ENCODE results near the gene DGCR2. TPM values are rescaled to one million over a fixed set of nuclear protein-coding genes. Genes with fewer than 3 reads are reported as not detected.

DGCR2 gene
- total RNA-seq, 1 experiment from 2014 or later = 42.9 TPM

- CTCF ChIA-PET = interaction anchor here (1.4 kb wide), 1 partner anchor 15 kb away, joined by 4 read pairs; the partner anchor contains the start of gene ESS2
- Histone ChIP-seq H3K4me1 (ENCODE audit: control insufficient read depth in 1 of 2, insufficient read depth in 2 of 2, low read length in 2 of 2) (no peaks in the 10 kb centered on the region), H3K27ac (ENCODE audit: low read depth, low read length) (no peak overlapping the region), H4K20me1 (ENCODE audit: insufficient read depth) (no peaks in the 10 kb centered on the region), H3K4me2 (ENCODE audit: low read length) (no peak overlapping the region), H3K9me2 (ENCODE audit: insufficient read depth) (no peaks in the 10 kb centered on the region), H3K36me3 (ENCODE audit: control insufficient read depth in 1 of 2, insufficient read depth in 2 of 2, low read length in 2 of 2) (peaks cover 2 to 9% of the 10 kb centered on the region in 2 experiments; a peak in 2 of 4 replicates), H3K9ac (ENCODE audit: low read length) (no peak overlapping the region), H3K4me3 (replicated peaks in 1 of 2; ENCODE audit: low read depth in 1 of 2, low read length in 2 of 2) (no peak overlapping the region), H3K79me2 (ENCODE audit: insufficient read depth, low read length) (no peaks in the 10 kb centered on the region), H2AFZ (ENCODE audit: low read depth, low read length, poor library complexity, severe bottlenecking) (no peak overlapping the region), H3K9me3 (ENCODE audit: control insufficient read depth in 1 of 2, insufficient read depth in 1 of 2, low read depth in 1 of 2, low read length in 2 of 2) (no peaks in the 10 kb centered on the region), H3K27me3 (ENCODE audit: insufficient read depth, low read length) (no peaks in the 10 kb centered on the region)
- POLR2A ChIA-PET = no interaction called here
- intact Hi-C loops (cut with micrococcal nuclease) = no loop called here
- BruUV-seq (replicated peaks) = no TSS peak
- DNase-seq (ENCODE audit: low read depth, low spot score) (no peak), ATAC-seq (no peak)
- RAD21 ChIA-PET (ENCODE audit: low non-redundant PET in 1 of 2, low total read pairs in 2 of 2, uncharacterized antibody in 2 of 2, unreplicated experiment in 2 of 2) = no interaction called here
- TF ChIP-seq ATF3 (IDR thresholded peaks at IDR 0.05) (no peak), SRF (IDR thresholded peaks at IDR 0.05; ENCODE audit: low read depth) (no peak), TCF7L2 (IDR thresholded peaks at IDR 0.05; ENCODE audit: borderline replicate concordance, extremely low read depth, insufficient read depth, insufficient read length) (no peak), ELF1 (IDR thresholded peaks at IDR 0.05; ENCODE audit: borderline replicate concordance, low read depth) (no peak), FOSL1 (IDR thresholded peaks at IDR 0.05; ENCODE audit: low read depth) (no peak), SIN3A (IDR thresholded peaks at IDR 0.05; ENCODE audit: low read depth) (no peak), EZH2 (IDR thresholded peaks at IDR 0.05) (no peak), ZFX (IDR thresholded peaks at IDR 0.05) (no peak), RAD21 (IDR thresholded peaks at IDR 0.05; ENCODE audit: low read depth) (no peak), SP1 (IDR thresholded peaks at IDR 0.05; ENCODE audit: low read depth) (no peak), POLR2A (IDR thresholded peaks at IDR 0.05; ENCODE audit: borderline replicate concordance, extremely low read depth, insufficient read depth, insufficient read length) (no peak), ZBTB33 (IDR thresholded peaks at IDR 0.05; ENCODE audit: extremely low read depth, insufficient replicate concordance, low read length) (no peak), CTCF (IDR thresholded peaks at IDR 0.05 in 2 of 3, conservative IDR thresholded peaks at IDR 0.05 in 1 of 3; ENCODE audit: borderline replicate concordance in 1 of 3, insufficient read depth in 1 of 3, low read depth in 2 of 3, low read length in 2 of 3) (no peak), EGR1 (IDR thresholded peaks at IDR 0.05; ENCODE audit: low read depth) (no peak), JUND (IDR thresholded peaks at IDR 0.05) (no peak), CEBPB (IDR thresholded peaks at IDR 0.05; ENCODE audit: low read depth) (no peak), CBX3 (IDR thresholded peaks at IDR 0.05; ENCODE audit: low read depth) (no peak), POLR2AphosphoS5 (IDR thresholded peaks at IDR 0.05; ENCODE audit: low read depth, low read length) (no peak), MAX (IDR thresholded peaks at IDR 0.05) (no peak)
Measured at GRCh38 chr22:19129871-19130270, 7.7 kb upstream of the DGCR2 start.
